Suprapubic skin (tissue), 4 donors: Measurements from ENCODE around the gene NOXO1. TPM values are rescaled to one million over a fixed set of nuclear protein-coding genes. Genes with fewer than 3 reads are reported as not detected.

Experiments used
- DNase-seq, 2 donors: peaks; one replicate each; pipeline ENCODE4 v3.0.0-alpha.2; 2019; ENCODE audit warnings: low spot score in 2 of 2
- H3K27ac ChIP-seq: fragments of 200-600 bp; sonication (generic); one replicate; pipeline ENCODE4 v1.5.1; 2019
- H3K27me3 ChIP-seq: fragments of 200-600 bp; sonication (generic); one replicate; pipeline ENCODE4 v1.5.1; 2019
- H3K36me3 ChIP-seq: fragments of 200-600 bp; sonication (generic); one replicate; pipeline ENCODE4 v1.5.1; 2019
- H3K4me1 ChIP-seq: fragments of 200-600 bp; sonication (generic); one replicate; pipeline ENCODE4 v1.5.1; 2019
- H3K4me3 ChIP-seq: fragments of 200-600 bp; sonication (generic); one replicate; pipeline ENCODE4 v1.5.1; 2019; ENCODE audit warnings: mild to moderate bottlenecking
- H3K9me3 ChIP-seq: fragments of 200-600 bp; sonication (generic); one replicate; pipeline ENCODE4 v1.5.1; 2019
- CTCF ChIP-seq, 2 donors: fragments of 200-600 bp in 1 of 2; fragments of 450-650 bp in 1 of 2; sonication (generic) in 1 of 2; IDR thresholded peaks; one replicate each; pipeline ENCODE4 v1.5.1; 2016 to 2019; ENCODE audit warnings: antibody characterized with exemption in 2 of 2, mild to moderate bottlenecking in 1 of 2, moderate library complexity in 1 of 2
- EP300 ChIP-seq: sonication (generic); formaldehyde crosslinking; IDR thresholded peaks from one replicate; pipeline ENCODE4 v1.6.1; 2017; ENCODE audit warnings: antibody characterized with exemption
- POLR2A ChIP-seq, 2 donors: fragments of 450-650 bp; IDR thresholded peaks; one replicate each; pipeline ENCODE4 v1.6.1; 2017; ENCODE audit warnings: antibody characterized with exemption in 2 of 2, mild to moderate bottlenecking in 2 of 2, moderate library complexity in 2 of 2
- POLR2AphosphoS5 ChIP-seq, 3 donors: sonication (generic); formaldehyde crosslinking; IDR thresholded peaks; one replicate each; pipeline ENCODE4 v1.6.1; 2017; ENCODE audit warnings: antibody characterized with exemption in 3 of 3
- WGBS: methylation state at CpG from one replicate; pipeline ENCODE4 v1.1.5; 2018; 5-methylcytosine and 5-hydroxymethylcytosine counted together
- total RNA-seq, 4 donors: library from RNA; depleted of rRNA; stranded (reverse); fragments of >200 nt; gene quantifications; one replicate each; pipeline ENCODE4 v1.1.0, GENCODE V29; 2016

NOXO1 gene
- total RNA-seq, 4 donors from 2014 or later, result 1.1 to 3.1 (median 2.0) TPM; not detected in 1

- Histone ChIP-seq H3K27me3 (peaks cover 21% of the 10 kb centered on the region), H3K27ac (no peak overlapping the region), H3K36me3 (peaks cover 46% of the 10 kb centered on the region), H3K9me3 (no peaks in the 10 kb centered on the region), H3K4me1 (peaks cover 51% of the 10 kb centered on the region), H3K4me3 (no peak overlapping the region)
- no peak for DNase-seq
- no peak for TF ChIP-seq CTCF (IDR thresholded peaks at IDR 0.05)
- TF ChIP-seq POLR2A (IDR thresholded peaks at IDR 0.05), result no peak
- no peak for TF ChIP-seq POLR2AphosphoS5 (IDR thresholded peaks at IDR 0.05)
- no peak for TF ChIP-seq EP300
- WGBS, result 95% methylated on average over 20 of the region's 33 CpGs
Observed at GRCh38 chr16:1975432-1976215, 5.6 kb downstream of the NOXO1 start.

GRCh38 chr16:1974157-1975070 is 6.9 kb downstream of the NOXO1 start:
- peaks cover 46% of the 10 kb centered on the region for H3K36me3 ChIP-seq
- no peak for TF ChIP-seq CTCF (IDR thresholded peaks at IDR 0.05)
- no peak for TF ChIP-seq POLR2A (IDR thresholded peaks at IDR 0.05)
- TF ChIP-seq POLR2AphosphoS5 (IDR thresholded peaks at IDR 0.05), result no peak
- TF ChIP-seq EP300, result no peak
- peaks cover 20% of the 10 kb centered on the region for H3K27me3 ChIP-seq
- peaks cover 40% of the 10 kb centered on the region for H3K4me1 ChIP-seq
- H3K9me3 ChIP-seq, result no peaks in the 10 kb centered on the region
- 97% methylated on average over 28 of the region's 42 CpGs for WGBS
- DNase-seq, result no peak
- no peak overlapping the region for H3K4me3 ChIP-seq
- H3K27ac ChIP-seq, result no peak overlapping the region

- TF ChIP-seq POLR2A (IDR thresholded peaks at IDR 0.05) (no peak), POLR2AphosphoS5 (IDR thresholded peaks at IDR 0.05) (no peak), EP300 (no peak), CTCF (IDR thresholded peaks at IDR 0.05) (no peak)
- DNase-seq, result no peak
- Histone ChIP-seq H3K4me1 (peaks cover 33% of the 10 kb centered on the region), H3K4me3 (no peak overlapping the region), H3K36me3 (peaks cover 46% of the 10 kb centered on the region), H3K27me3 (peaks cover 12% of the 10 kb centered on the region), H3K27ac (no peak overlapping the region), H3K9me3 (no peaks in the 10 kb centered on the region)
- WGBS, result 87% methylated on average over 16 of the region's 16 CpGs
Observed at GRCh38 chr16:1973461-1974156, 7.7 kb downstream of the NOXO1 start.

- H3K36me3 ChIP-seq, result peaks cover 36% of the 10 kb centered on the region
- H3K27ac ChIP-seq, result peak overlapping the region; percentile 93
- TF ChIP-seq POLR2A (IDR thresholded peaks at IDR 0.05), result no peak
- no peak for TF ChIP-seq CTCF (IDR thresholded peaks at IDR 0.05)
- no peak for TF ChIP-seq POLR2AphosphoS5 (IDR thresholded peaks at IDR 0.05)
- TF ChIP-seq EP300, result no peak
- peaks cover 28% of the 10 kb centered on the region for H3K4me1 ChIP-seq
- peak overlapping the region; percentile 85 for H3K4me3 ChIP-seq
- H3K9me3 ChIP-seq, result no peaks in the 10 kb centered on the region
- peaks cover 4% of the 10 kb centered on the region for H3K27me3 ChIP-seq
- peak in 1 of 2 donors; percentile 74 for DNase-seq
- 2% methylated on average over 5 of the region's 22 CpGs for WGBS
Observed at GRCh38 chr16:1972490-1972877, 8.8 kb downstream of the NOXO1 start.
